Fibroblast of skin of right quadriceps (primary cell): ENCODE results near the gene SAMD7.
A peak's percentile ranks its signal among the peaks of the same experiment; 100 is the strongest.

Experiments
- DNase-seq: peaks from one replicate; pipeline ENCODE4 v3.0.0-alpha.2; 2013

The SAMD7 gene

GRCh38 chr3:169966951-169967915, 55.9 kb downstream of the SAMD7 start:
- DNase-seq, result peak; percentile 31

GRCh38 chr3:169968224-169968885, 57.0 kb downstream of the SAMD7 start:
- no peak for DNase-seq

GRCh38 chr3:169969174-169970095, 58.1 kb downstream of the SAMD7 start:
- no peak for DNase-seq

- DNase-seq, result no peak
These were observed 59.5 kb downstream of the SAMD7 start for GRCh38 chr3:169970847-169971246.

- no peak for DNase-seq
These were observed 60.1 kb downstream of the SAMD7 start for GRCh38 chr3:169971522-169971921.

- DNase-seq, result peak; percentile 27
These were observed 68.7 kb downstream of the SAMD7 start for GRCh38 chr3:169980055-169980454.

DNA sequence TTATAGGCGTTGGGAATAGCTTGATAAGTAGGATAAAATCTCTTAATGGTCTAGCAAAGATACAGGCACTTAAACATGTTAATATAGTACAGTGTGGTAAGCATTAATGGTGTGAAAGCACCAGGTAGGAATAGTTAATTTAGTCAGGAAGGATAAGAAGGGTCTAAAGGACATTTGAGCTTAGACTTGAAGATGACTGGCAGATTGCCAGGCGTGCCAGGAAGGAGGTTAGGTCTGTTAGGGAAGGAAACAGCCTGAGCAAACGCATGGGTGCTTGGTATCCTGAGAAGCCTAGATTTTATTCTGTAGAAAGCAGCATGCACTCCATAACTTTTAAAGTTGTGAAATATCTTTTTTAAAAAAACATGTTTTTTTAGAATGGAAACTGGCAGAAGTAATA, 72.9 kb downstream of the SAMD7 start:
- no peak for DNase-seq
